ENCODE results near the gene DNAJB6.

- TF ChIP-seq CTCF (IDR thresholded peaks at IDR 0.05) (no peak), POLR2AphosphoS5 (IDR thresholded peaks at IDR 0.05; ENCODE audit: low read depth, low read length) (no peak), REST (IDR thresholded peaks at IDR 0.05; ENCODE audit: insufficient read depth in 1 of 2, low read depth in 2 of 2, low read length in 1 of 2) (no peak), TCF7L2 (IDR thresholded peaks at IDR 0.05; ENCODE audit: low read depth, low read length) (no peak), SIN3A (IDR thresholded peaks at IDR 0.05; ENCODE audit: borderline replicate concordance, insufficient read depth, low read depth, low read length) (no peak)
These were observed 97.4 kb downstream of the DNAJB6 start for GRCh38 chr7:157434231-157434630.
